ENCODE measurements around the gene TRPV4. TPM values are rescaled to one million over a fixed set of nuclear protein-coding genes. Genes with fewer than 3 reads are reported as not detected.

The TRPV4 gene
- total and polyA plus RNA-seq, 7 donors: 0.03 to 0.11 (median 0.07) TPM; not detected in 1

DNA sequence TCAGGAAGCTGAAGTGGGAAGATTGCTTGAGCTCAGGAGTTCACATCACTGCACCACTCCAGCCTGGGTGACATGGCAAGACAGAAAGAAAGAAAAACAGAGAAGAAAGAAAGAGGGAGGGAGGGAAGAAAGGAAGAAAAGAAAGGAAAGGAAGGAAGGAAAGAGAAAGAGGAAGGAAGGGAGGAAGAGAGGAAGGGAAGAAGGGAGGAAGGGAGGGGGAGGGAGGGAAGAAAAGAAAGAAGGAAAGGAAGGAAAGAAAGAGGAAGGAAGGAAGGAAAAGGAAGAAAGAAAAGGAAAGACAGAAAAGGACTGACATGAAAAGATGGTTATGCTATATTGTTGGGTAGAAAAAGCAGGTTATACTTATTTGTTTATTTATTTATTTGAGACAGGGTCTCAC, 43.2 kb upstream of the TRPV4 start:
- intact Hi-C loops (cut with DNase I): no loop called here
- peaks cover 19% of the 10 kb centered on the region for H3K4me1 ChIP-seq
- H3K27me3 ChIP-seq (ENCODE audit: insufficient read depth in 3 of 3, low read length in 2 of 3): no peaks in the 10 kb centered on the region
- H3K9me3 ChIP-seq: no peaks in the 10 kb centered on the region
- H3K36me3 ChIP-seq (ENCODE audit: insufficient read depth in 1 of 2, low read depth in 1 of 2): no peaks in the 10 kb centered on the region
- ATAC-seq (no peak), DNase-seq (no peak)
- no peak overlapping the region for H3K4me3 ChIP-seq
- no peak for TF ChIP-seq CTCF (IDR thresholded peaks at IDR 0.05)
- no peak overlapping the region for H3K27ac ChIP-seq

GRCh38 chr12:109875572-109876131, 42.5 kb upstream of the TRPV4 start:
- 82 to 84% (median 83%) methylated on average over 6 of the region's 6 CpGs for WGBS, 3 donors
- H3K4me1 ChIP-seq: peaks cover 14% of the 10 kb centered on the region
- ATAC-seq: no peak
- no peaks in the 10 kb centered on the region for H3K27me3 ChIP-seq (ENCODE audit: insufficient read depth in 3 of 3, low read length in 2 of 3)
- intact Hi-C loops (cut with DNase I): no loop called here
- no peak overlapping the region for H3K4me3 ChIP-seq
- no peaks in the 10 kb centered on the region for H3K9me3 ChIP-seq
- no peak overlapping the region for H3K27ac ChIP-seq
- no peaks in the 10 kb centered on the region for H3K36me3 ChIP-seq (ENCODE audit: insufficient read depth in 1 of 2, low read depth in 1 of 2)
- no peak for DNase-seq
- TF ChIP-seq CTCF (IDR thresholded peaks at IDR 0.05): no peak

GRCh38 chr12:109873653-109874052, 40.5 kb upstream of the TRPV4 start:
- WGBS, 3 donors: 93 to 96% (median 95%) methylated on average over 6 of the region's 6 CpGs
- intact Hi-C loops (cut with DNase I): no loop called here

DNA sequence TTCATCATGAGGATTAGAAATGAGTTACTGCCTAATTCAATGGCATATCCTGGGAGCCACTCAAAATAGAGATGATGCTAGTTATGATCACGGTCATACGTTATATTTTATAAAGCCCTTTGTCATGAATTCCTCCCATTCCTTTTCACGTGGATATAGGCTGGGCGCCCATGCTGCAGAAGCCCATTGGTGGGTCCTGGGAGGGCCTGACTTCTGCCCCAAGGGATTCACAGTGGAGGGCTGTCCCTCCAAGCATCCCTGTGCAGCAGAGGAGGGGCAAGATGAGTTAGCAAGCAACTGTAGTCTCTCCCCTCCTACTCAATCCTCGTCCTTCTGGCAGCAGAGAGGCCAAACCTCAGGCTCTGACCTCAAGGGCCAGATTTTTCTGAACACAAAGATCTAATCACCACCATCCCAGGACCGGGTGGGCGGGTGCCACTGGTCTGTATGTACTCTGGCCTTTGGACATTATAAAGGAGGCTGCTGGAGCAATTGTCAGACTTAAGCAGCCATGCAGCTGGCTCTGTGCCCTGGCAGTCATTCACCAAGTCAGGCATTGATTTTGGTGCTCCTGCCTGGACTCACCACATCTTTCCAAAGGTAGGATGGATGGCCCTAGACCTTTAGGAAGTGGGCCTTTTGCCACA, 38.6 kb upstream of the TRPV4 start:
- no peaks in the 10 kb centered on the region for H3K9me3 ChIP-seq
- DNase-seq (no peak), ATAC-seq (no peak)
- H3K27me3 ChIP-seq (ENCODE audit: insufficient read depth in 3 of 3, low read length in 2 of 3): no peaks in the 10 kb centered on the region
- H3K36me3 ChIP-seq (ENCODE audit: insufficient read depth in 1 of 2, low read depth in 1 of 2): no peaks in the 10 kb centered on the region
- H3K4me3 ChIP-seq: no peak overlapping the region
- H3K27ac ChIP-seq: no peak overlapping the region
- WGBS, 3 donors: 68 to 71% (median 69%) methylated on average over 7 of the region's 7 CpGs
- H3K4me1 ChIP-seq: no peaks in the 10 kb centered on the region
- intact Hi-C loops (cut with DNase I): no loop called here
- no peak for TF ChIP-seq CTCF (IDR thresholded peaks at IDR 0.05)

More at GRCh38 chr12:109873653-109874052, 40.5 kb upstream of the TRPV4 start:
- Histone ChIP-seq H3K4me3 (no peak overlapping the region), H3K36me3 (ENCODE audit: insufficient read depth in 1 of 2, low read depth in 1 of 2) (no peaks in the 10 kb centered on the region), H3K9me3 (no peaks in the 10 kb centered on the region), H3K4me1 (peaks cover 5% of the 10 kb centered on the region), H3K27ac (no peak overlapping the region), H3K27me3 (ENCODE audit: insufficient read depth in 3 of 3, low read length in 2 of 3) (no peaks in the 10 kb centered on the region)
- TF ChIP-seq CTCF (IDR thresholded peaks at IDR 0.05): no peak
- ATAC-seq (no peak), DNase-seq (no peak)

DNA sequence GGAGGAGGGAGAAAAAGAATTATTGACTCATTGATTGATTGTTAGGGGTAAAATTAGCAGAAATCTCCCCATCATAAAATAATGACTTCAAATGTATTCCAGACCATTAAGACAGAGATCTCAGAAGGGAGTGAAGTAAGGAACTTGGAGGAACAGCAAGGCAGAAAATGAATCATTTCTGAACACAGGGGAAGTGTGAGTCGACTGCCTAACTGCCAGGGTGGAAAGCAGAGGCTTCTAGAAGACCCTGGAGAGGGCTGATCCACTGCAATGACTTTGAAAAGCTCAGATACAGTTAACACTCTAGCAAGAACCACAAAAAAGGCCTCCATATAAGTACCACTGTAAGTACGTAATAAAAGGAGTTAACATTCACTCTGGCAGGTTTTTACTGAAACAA, 37.5 kb upstream of the TRPV4 start:
- WGBS, 3 donors: 66 to 74% (median 72%) methylated on average over 2 of the region's 2 CpGs
- no peak for TF ChIP-seq CTCF (IDR thresholded peaks at IDR 0.05)

More for the DNA sequence above, 37.5 kb upstream of the TRPV4 start:
- Histone ChIP-seq H3K36me3 (ENCODE audit: insufficient read depth in 1 of 2, low read depth in 1 of 2) (no peaks in the 10 kb centered on the region), H3K9me3 (no peaks in the 10 kb centered on the region), H3K27me3 (ENCODE audit: insufficient read depth in 3 of 3, low read length in 2 of 3) (no peaks in the 10 kb centered on the region), H3K4me1 (no peaks in the 10 kb centered on the region), H3K27ac (no peak overlapping the region), H3K4me3 (no peak overlapping the region)
- intact Hi-C loops (cut with DNase I): no loop called here
- no peak for ATAC-seq
- no peak for DNase-seq
